AG09319 (cell line): ENCODE measurements around the gene COA6.

ENCODE experiments used
- DNase-seq: peaks from one replicate; pipeline ENCODE4 v3.0.0-alpha.2; 2010; ENCODE audit warnings: low read depth; ENCODE audit errors: extremely low read depth
- TF ChIP-seq, protein P1 (sequence below): IDR thresholded peaks from 2 replicates; pipeline ENCODE4 v1.5.1; 2011; ENCODE audit warnings: low read depth, mild to moderate bottlenecking, inconsistent platforms, low read length, moderate library complexity

The COA6 gene

DNA sequence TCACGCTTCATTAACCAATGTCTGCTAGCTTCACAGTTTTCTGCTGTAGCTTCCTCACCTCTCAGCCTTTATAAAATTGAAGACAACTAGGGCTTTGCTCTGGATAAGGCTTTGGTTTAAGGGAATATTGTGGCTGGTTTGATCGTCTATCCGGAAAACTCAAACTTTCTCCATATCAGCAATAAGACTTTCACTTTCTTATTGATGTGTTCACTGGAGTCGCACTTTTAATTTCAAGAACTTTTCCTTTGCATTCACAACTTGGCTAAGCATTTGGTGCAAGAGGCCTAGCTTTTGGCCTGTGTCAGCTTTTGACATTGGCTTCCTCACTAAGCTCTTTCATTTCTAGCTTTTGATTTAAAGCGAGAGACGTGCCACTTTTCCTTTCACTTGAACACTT lies 12.9 kb downstream of the COA6 start:
- TF ChIP-seq, protein P1, sequence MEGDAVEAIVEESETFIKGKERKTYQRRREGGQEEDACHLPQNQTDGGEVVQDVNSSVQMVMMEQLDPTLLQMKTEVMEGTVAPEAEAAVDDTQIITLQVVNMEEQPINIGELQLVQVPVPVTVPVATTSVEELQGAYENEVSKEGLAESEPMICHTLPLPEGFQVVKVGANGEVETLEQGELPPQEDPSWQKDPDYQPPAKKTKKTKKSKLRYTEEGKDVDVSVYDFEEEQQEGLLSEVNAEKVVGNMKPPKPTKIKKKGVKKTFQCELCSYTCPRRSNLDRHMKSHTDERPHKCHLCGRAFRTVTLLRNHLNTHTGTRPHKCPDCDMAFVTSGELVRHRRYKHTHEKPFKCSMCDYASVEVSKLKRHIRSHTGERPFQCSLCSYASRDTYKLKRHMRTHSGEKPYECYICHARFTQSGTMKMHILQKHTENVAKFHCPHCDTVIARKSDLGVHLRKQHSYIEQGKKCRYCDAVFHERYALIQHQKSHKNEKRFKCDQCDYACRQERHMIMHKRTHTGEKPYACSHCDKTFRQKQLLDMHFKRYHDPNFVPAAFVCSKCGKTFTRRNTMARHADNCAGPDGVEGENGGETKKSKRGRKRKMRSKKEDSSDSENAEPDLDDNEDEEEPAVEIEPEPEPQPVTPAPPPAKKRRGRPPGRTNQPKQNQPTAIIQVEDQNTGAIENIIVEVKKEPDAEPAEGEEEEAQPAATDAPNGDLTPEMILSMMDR: no peak
- DNase-seq: no peak

DNA sequence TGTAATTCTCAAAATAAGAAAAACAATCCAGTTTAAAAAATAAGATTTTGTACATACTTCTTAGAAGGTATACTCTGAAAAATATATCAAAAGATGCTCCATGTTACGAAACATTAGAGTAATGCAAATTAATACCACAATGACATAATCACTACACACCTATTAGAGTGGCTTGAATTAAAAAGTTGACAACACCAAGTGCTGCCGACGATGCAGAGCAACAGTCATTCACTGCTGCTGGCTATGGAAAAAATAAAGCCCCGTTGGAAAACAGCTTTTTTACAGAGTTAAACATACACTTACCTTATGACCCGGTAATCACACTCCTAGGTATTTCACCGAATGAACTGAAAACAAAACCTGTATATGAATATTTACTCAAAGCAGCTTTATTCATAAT lies 14.8 kb downstream of the COA6 start:
- DNase-seq: no peak
- TF ChIP-seq, protein P1: no peak

DNA sequence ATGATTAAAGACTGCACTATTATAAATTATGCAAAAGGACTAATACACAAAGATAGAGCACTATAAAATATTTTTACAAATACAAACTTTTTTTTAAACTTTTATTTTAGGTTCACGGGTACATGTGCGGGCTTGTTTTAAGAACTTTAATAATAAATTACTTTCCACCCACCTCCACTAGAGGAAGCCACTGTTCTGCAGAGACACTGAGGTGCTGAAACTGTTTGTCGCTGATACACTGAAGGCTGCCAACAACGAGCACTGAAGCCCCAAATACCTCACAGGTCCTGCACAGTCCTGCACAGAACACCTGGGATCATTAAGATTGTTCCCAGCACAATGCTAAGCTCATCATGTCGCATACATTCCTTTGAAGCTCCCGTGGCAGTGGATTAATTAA lies 19.9 kb downstream of the COA6 start:
- TF ChIP-seq, protein P1: no peak

DNA sequence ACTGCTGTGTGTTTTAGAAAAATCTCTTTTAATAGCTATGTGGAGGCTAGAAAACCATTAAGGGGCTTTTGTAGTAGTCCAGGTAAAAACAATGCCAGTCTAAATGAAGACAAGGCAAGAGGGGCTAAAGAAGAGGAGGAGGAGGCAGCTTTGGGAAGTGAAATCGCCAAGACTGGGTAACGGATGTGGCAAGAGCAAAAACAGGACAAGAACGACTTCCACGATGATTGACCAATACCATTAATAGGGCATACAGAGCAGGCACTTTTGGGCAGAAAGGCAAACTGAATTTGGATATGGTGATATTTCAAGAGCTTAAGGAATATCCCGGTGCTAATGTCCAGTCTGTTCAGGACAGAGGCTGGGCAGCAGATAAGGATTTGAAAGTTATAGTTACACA lies 22.0 kb downstream of the COA6 start:
- TF ChIP-seq, protein P1: no peak
- DNase-seq: no peak

More for the DNA sequence above, 19.9 kb downstream of the COA6 start:
- no peak for DNase-seq

DNA sequence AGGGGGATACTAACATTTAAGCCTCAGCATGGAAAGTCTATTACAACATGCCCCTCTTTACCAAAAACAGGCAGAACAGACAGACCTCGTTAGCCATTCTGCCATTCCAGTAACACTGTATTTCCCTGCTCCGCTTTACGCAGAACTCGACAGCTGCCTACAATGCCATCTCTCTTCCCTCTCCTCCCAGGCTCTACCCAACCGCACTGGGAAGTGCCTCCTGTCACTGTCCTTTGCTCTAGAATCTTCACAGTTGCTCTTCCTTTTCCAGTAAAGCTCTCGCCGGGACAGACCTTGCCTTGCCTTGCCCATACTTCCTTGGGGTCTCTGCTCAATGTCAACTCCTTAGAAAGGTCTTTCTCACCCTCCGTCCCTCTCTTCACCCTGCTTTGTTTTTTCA lies 22.8 kb downstream of the COA6 start:
- no peak for DNase-seq
- TF ChIP-seq, protein P1: no peak

DNA sequence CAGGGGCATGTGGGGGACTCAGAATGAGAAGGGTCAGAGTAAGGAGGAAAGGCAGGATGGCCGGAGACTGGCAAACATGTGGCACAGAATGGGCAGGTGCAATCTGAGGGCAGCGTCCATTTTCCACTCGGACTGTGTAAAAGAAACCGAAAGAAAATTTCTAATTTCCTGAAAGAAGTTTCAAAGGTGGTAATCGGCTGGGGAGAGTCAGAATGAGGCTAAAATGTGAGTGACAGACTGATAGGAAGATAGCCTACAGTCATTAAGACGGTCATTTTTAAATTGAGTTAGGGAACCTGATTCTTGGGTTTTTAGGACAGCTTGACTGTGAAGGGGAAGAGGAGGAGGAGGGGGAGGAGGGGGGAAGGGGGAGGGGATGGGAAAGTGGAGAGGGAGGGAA lies 23.6 kb downstream of the COA6 start:
- no peak for DNase-seq
- TF ChIP-seq, protein P1: no peak

DNA sequence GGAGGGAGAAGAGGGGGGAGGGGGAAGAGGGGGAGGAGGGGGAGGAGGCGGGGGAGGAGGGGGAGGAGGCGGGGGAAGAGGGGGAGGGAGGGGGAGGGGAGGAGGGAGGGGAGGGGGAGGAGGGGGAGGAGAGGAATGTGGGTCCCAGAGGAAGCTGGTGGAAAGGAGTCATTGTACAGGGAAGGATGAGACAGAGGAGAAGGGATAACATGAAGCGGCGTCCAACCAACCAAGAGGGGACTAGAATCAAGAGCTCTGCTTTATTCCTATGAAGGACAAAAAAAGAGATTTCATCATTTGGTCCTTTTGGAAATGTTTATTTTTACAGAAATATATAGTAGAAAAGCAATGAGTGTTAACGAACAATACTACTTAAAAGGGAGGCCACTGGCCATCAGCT lies 24.5 kb downstream of the COA6 start:
- TF ChIP-seq, protein P1: no peak

More for the DNA sequence above, 24.5 kb downstream of the COA6 start:
- no peak for DNase-seq
